Stimulated activated naive CD4-positive, alpha-beta T cell (primary cell): ENCODE measurements around the gene IFT88.

Experiments used
- DNase-seq, 6 experiments: peaks; one replicate each; lab custom pipeline; 2025; lab: John Stamatoyannopoulos, UW

Gene IFT88

GRCh38 chr13:20566468-20566897 is 474 bp upstream of the IFT88 start:
- DNase-seq = peak in 2 of 6 experiments; percentile 47 to 52

DNA sequence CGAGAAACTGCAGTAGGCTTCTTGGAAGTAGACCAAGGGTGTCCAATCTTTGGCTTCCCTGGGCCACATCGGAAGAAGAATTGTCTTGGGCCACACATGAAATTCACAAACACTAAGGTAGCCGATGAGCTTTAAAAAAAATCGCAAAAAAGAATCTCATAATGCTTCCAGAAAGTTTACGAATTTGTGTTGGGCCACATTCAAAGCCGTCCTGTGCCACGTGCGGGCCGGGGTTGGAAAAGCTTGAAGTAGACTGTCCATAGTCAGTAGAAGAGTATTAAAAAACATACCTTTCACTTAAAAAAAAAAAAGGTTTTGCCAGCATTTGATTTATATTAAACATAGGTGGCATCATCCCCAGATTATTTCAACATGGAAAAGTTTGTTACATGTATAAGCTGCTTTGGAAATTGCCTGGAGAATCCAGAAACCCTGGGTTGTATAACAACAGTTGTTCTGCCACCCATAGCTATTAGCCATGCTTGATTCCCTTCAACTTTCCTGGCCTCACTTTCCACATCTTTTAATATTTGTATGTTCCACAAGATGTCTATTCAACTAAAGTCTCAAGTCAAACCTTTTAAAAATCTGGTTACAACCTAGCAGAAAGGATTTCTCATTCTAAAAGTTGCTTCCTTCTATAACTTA is 1.0 kb downstream of the IFT88 start:
- no peak for DNase-seq

- DNase-seq = no peak
These were observed 3.6 kb downstream of the IFT88 start for GRCh38 chr13:20570517-20570916.

- DNase-seq = no peak
These were observed 4.7 kb downstream of the IFT88 start for GRCh38 chr13:20571676-20572075.

- no peak for DNase-seq
These were observed 6.2 kb downstream of the IFT88 start for GRCh38 chr13:20573186-20573585.

DNA sequence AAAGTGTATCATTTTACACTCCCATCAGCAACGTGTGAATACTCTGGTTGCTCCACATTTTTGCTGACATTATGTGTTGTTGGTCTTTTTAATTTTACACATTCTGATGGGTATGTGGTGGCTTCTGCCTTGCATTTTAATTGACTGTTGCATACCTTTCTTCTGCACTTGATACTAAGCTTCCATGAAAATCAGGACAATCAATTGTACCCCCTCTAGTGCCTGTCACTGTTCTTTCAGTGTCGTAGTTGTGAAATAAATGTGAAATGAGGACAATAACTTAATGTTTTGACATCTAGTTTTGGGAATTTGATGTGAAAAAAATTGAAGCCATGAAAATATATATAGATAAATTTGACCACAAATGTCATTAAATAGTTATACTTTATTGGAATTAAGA is 6.7 kb downstream of the IFT88 start:
- DNase-seq = no peak

- DNase-seq = no peak
These were observed 12.2 kb downstream of the IFT88 start for GRCh38 chr13:20579191-20579590.

GRCh38 chr13:20580257-20580656 is 13.3 kb downstream of the IFT88 start:
- DNase-seq = no peak

- no peak for DNase-seq
These were observed 15.1 kb downstream of the IFT88 start for GRCh38 chr13:20582026-20582425.

- DNase-seq = no peak
These were observed 16.9 kb downstream of the IFT88 start for GRCh38 chr13:20583803-20584293.

DNA sequence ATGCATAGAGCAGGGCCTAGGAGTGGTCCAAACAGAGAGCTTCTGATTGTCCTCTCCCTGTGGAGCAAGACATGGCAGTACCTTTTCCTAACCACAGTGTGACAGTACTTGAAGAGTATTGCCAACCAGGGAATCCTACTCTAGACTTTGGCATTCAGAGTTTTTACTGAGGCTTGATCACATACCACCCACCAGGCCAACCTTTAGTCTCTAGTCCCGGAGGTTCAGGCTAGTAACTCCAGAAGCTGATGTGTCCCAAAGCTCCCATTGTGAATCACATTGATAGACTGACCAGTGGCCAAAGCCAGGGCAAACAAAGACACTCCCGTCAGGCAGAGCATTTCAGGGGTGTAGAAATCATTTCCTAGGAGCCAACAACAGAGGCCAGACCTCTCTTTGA is 18.4 kb downstream of the IFT88 start:
- no peak for DNase-seq

- DNase-seq = no peak
These were observed 21.7 kb downstream of the IFT88 start for GRCh38 chr13:20588529-20589110.

- DNase-seq = no peak
These were observed 23.6 kb downstream of the IFT88 start for GRCh38 chr13:20590561-20590960.

- DNase-seq = no peak
These were observed 25.6 kb downstream of the IFT88 start for GRCh38 chr13:20592606-20593005.

DNA sequence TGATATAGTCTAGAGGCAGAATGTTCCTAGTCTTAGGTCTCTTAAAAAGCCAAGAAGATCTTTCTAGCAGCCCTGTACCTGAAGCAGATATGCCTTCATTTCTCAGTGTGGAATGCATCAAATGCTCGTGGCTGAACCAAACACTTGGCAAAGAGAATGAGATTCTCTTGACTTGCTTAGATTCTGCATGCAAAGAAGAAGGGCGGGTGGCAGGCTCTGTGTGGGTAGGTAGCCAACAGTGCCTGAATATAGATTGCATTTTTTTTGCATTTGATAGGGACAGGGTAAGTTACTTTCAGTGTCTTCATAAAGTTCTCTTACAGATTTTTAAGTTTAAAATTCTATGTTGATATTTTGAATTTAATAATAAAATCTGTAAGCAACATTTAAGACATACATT is 27.3 kb downstream of the IFT88 start:
- DNase-seq = no peak

GRCh38 chr13:20607015-20607414 is 40.1 kb downstream of the IFT88 start:
- no peak for DNase-seq

- DNase-seq = no peak
These were observed 41.6 kb downstream of the IFT88 start for GRCh38 chr13:20608438-20609020.

DNA sequence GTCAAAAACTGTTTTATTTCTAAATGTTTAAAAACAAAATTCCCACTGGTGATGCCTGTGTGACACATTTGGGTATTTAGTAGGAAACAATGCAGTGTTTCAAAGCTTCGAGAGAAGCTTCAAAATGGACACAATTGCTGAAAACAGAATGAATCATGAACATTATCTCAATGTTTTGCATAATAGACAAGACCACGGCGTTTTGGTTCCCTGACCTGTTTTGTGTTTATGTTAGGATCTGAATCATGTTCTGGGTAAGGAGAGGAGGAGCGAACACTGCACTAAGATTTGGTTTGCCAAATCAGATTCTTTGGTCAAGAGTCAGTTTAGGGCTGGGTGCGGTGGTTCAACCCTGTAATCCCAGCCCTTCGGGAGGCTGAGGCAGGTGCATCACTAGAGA is 42.2 kb downstream of the IFT88 start:
- no peak for DNase-seq

DNA sequence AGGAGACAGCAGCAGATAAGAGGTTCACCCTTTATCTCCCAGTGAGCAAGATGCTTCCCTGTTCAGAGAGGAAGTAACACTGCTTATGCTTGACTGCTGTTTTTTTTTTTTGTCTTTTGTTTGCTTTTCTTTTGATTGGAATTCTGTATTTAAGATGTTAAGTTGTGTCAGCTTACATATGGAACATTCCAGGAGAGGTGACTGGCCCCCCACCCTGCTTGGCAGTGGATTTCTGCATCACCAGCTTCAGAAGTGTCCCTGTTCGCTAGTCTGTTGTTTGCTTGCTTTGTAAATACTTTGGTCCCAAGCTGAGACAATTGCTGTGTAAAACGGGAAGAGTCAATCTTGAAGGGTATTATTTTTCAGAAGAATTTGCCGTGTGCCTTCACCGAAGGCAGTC is 43.0 kb downstream of the IFT88 start:
- no peak for DNase-seq

DNA sequence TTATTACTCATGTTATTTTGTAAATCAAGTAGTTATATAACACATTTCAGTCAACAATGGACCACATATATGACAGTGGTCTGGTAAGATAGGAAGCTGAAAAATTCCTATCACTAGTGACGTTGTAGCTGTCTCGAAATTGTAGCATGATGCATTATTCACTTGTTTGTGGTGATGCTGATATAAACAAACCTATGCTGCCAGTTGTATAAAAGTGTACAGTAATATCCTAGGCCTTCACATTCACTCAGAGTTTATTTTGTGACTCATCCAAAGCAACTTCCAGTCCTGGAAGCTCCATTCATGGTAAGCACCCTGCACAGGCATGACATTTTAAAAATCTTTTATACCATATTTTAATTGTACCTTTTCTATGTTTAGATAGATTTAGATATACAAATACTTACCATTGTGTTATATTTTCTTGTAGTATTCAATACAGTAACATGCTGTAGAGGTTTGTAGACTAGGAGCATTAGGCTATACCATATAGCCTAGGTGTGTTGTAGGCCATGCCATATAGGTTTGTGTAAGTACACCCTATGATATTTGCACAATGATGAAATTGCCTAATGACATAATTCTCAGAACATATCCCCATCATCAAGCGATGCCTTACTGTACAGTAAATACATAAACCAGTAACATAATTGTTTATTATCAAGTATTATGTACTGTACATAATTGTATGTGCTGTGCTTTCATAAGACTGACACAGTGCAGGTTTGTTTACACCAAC is 49.3 kb downstream of the IFT88 start:
- no peak for DNase-seq

DNA sequence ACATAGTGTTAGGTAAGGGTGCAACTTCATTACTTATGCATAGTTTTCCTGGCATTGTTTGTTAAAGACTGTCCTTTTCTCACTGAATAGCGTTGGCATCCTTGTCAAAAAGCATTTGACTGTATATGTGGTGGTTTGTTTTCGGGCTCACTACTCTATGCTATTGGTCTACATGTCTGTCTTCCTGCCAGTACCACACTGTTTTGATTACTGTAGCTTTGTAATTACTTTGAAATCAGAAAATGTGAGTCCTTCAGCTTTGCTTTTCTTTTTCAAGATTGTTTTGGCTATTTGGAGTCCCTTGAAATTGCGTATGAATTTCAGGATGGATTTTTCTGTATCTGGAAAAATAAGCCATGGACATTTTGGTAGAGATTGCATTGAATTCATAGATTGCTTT is 56.0 kb downstream of the IFT88 start:
- DNase-seq = no peak

DNA sequence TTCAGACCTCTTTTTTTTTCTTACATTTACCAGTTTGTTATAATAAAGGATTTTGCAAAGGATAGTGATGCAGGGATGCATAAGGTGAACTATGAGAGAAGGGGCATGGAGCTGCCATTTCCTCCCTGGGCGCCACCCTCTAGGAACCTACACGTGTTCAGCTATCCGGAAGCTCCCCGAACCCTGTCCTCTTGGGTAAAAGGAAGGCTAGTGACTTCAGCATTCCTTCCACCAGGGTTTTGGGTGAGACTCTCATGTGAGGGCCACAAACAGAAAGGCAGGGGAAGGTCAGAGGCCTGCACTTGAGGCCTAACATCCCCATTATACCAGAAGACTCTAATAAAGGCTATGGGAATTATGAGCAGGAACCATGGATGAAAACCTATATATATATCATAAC is 57.3 kb downstream of the IFT88 start:
- no peak for DNase-seq

DNA sequence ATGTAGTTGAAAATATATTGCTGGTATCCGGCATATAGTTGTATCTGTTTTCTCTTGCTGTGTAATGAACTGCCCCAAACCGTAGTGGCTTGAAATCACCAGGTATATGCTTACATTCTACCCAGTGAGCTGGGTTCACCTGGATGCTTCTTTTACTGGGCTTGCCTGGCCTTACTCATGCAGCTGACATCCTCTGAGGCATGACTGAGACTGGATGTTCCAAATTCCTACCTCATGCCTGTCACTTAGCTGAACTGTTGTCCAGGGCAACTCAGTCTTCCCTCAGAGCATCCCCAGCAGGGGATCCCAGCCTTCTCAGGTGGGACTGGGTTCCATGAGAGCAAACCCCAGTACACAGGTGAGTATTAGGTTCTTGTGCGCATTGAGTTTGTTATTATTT is 66.8 kb downstream of the IFT88 start:
- DNase-seq = no peak
